ENCODE results near the gene HNRNPA3.
"Not testable (repeated sequence)": the region's sequence is repeated elsewhere in the genome, so short reads cannot be mapped to it uniquely, and the experiment has no call there.

- TF ChIP-seq EZH2 (IDR thresholded peaks at IDR 0.05); POLR2AphosphoS5 (IDR thresholded peaks at IDR 0.05; ENCODE audit: borderline replicate concordance, low read depth, low read length): not testable (repeated sequence)
Measured at GRCh38 chr2:177179671-177180070, 32.9 kb upstream of the HNRNPA3 start.
